EH (cell line): ENCODE measurements around the gene DISP3.

Source experiments
- DNase-seq: peaks from one replicate; pipeline ENCODE4 v3.0.0-alpha.2; 2015; ENCODE audit warnings: low read depth

DISP3 gene

DNA sequence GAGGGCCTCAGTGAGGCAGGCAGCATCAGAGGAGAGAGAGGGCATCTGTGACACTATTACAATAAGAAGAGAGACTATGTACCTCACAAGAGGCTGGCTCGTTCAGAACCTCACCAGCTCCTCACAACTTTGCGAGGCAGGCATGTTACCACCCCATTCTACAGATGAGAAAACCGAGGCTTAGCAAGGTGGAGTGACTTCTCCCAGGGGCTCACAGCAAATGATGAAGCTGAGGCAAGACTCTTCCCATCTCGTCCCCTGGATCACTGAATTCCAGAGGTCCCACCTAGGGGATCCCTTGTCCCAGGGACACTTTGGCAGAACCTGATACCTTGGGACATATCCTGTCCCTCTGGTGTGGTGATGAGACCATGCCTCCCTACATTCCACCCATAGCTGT, 64.4 kb downstream of the DISP3 start:
- DNase-seq: no peak

DNA sequence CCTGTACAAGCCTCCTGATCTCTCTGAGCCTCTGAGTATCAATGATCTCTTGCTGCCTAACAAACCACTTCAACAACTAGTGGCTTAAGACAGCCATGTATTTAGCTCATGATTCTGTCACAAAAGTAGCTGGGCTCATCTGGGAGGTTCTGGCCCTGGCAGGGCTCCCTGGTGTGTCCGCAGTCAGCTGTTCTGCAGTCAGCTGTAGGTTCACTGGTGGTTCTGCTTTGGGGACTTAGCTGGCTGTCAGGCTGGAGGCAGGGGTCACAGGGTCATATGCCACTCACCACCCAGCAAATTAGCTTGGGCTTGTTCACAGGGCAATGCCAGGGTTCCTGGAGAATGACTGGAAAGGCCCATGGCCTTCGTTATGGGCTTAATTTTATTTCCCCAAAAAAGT, 64.8 kb downstream of the DISP3 start:
- no peak for DNase-seq

DNA sequence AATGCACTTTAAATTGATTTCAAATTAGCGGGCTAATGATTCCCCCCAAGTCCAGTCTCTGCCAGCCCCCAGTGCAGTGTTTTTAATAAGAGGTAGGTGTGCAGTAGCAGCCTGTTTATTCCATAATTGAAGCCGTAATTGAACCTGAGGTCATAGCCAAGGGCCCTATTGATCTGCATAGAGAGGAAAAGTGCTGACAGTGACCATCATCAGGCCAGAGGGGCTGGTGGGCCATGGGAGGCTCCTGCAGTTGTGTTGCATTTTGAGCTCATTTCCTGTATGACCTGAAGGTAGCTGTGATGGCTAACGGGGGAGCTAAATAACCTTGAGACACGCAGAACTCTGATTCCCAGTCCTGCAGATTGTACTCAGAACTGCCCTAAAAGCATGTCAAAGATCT, 67.5 kb downstream of the DISP3 start:
- no peak for DNase-seq

DNA sequence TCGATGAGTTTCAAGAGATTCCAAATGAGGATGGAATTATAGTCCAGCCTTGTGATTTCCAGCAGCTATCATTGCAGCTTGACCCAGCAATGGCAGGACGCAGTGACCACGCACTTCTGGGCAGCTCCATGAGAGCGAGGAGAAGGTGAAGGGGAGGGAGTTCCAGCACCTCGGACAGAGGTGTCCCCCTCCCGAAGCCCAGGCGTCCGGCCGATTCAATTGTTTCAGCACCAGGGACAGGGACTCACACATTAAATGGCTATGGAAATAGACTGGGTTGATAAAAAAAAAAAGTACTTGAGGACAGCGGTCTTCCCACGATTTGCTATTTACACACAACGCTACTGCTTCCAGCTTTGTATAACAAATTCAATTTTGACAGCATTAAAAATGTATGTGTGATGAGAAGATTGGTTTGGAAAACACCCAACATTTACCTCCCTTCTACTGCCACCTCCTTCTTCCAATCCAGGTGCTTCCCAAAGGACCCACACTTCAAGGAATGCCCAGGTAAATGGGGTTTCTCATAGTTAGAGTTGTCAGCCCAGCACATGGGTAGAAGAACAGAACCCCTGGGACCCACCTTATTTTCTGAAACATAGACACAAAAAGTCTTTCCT, 71.8 kb downstream of the DISP3 start:
- peak; percentile 81 for DNase-seq

DNA sequence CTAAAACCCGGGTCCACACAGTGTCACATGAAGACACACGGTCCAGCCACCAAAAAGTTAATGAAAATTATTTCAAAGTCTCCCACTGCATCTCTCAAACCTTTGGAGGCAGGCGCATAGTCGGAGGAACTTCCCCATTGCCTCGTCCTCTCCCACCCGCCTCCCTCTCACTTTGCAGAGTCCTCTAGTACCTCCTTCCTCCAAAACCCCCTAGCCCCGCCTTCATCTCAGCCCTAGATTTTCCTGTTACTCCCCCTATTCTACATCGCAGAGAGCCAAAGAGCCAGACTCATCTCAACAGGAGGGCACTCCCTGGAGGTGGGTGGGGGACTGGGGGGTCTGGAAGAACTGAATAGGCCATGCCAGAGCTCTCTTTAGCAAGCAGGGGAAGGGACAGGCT, 79.3 kb downstream of the DISP3 start:
- no peak for DNase-seq

DNA sequence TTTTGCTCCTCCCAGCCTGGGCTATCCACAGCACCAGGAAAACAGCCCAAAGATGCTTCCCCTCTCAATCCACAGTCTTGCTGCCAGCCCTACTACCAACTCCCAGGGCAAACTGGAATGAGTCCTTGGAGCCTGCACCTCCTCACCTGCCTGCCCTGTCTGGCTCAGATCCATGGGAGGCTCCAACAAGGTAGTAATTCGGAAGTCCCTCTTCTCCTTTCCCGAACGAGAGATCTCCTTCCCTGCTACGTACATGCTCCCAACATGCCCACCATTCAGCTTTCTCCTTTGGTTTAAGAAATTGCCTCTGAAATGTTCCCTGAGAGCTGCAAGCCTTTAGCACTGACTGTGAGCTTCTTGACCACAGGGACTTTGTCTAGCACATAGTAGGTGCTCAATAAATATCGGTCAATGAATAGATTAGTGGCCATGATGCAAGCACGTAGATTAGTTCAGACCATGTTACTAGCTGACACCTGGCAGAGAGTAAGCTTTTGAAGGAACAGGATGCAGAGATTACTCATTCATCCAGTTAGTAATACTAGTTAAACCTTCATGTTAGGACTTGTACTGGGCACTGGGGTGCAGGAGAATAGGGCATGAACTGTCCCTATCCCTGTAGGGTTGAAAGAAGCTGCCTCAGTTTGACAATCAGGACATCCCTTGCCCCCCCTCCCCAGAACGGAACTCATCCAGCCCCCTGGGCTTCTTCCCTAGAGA, 80.1 kb downstream of the DISP3 start:
- DNase-seq: no peak

DNA sequence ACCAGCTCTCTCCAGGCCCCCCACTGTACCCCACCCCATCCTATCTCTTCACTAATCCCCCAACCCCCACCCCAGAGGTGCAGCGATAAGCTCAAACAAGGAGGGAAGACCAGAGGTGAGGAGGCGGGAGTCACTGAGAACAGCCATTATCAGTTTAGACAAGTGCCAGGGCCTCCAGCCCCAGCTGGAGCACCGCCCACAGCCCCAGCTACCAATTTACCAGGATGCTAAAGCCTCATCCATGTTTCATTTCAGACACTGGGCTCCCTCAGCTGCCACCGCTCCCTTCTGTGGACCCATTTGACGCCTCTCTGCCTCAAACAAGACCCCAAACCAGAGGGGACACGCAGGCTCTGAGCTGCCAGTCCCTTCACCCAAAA, 80.6 kb downstream of the DISP3 start:
- DNase-seq: no peak

DNA sequence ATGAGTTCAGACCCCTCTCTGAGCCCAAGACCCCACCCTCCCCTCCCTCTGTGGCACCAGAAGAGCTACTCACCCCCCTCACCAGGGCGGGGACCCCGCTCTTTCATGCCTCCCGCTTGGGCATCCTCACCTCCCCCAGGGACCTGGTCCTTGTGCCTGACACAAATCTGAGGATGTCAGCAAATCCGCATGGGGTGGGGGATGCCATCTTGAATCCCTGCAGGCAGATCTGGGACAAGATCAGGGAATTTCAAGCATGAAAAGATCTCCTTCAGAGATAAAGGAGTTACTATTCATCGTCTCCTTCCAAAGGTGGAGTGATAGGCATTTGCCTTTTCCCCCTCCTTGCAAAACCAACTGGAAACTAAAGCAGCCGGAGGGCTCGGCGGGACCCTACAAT, 81.1 kb downstream of the DISP3 start:
- DNase-seq: no peak

DNA sequence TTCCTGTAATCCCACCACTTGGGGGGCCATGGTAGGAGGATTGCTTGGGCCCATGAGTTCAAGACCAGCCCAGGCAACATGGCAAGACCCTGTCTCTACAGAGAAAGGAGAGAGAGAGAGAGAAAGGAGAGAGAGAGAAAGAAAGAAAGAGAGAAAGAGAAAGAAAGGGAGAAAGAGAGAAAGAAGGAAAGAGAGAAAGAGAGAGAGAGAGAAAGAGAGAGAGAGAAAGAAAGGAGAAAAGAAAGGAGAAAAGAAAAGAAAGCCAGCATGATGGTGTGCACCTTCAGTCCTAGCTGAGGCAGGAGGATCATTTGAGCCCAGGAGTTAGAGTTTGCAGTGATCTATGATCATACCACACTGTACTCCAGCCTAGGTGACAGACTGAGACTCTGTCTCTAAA, 82.8 kb downstream of the DISP3 start:
- DNase-seq: no peak

DNA sequence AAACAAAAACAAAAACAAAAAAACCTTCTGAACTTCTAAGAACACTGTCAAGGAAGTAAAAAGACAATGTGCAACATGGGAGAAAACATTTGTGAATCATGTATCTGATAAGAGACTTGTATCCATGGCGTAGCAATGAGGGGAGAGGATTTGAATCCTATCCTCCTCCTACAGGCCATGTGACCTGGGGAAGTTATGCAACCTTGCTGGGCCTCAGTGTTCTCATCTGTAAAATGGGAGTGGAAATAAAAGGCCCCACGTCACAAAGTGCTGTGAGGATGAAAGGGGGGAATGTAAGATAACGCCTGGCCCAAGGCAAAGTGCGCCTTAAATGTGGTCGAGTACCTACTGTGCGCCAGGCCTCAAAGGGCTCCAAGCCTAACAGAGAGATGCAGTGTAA, 83.7 kb downstream of the DISP3 start:
- DNase-seq: no peak

DNA sequence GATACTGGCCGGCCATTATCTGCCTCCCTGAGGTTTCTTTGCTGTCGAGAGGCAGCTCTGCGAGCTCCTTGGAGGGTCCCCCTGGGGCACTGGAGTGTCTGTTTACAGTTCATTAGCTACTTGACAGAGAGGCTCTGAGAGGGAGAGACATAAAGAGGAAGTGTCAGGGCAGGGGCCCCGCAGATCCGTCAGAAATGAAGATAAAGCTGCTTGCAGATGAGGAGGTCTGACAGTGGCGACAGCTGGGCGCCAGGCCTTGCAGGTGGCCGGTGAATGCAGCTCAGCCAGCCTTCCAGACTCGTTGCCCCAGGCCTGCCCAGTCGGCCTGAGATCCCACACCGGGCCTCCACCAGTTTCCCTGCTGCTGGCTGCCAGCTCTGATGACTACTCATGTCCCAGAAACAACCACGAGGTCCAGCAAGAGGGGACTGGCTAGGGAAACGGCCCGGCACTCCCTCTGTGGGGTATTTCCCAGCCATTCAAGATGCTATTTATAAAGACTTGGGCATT, 84.7 kb downstream of the DISP3 start:
- DNase-seq: peak; percentile 5

DNA sequence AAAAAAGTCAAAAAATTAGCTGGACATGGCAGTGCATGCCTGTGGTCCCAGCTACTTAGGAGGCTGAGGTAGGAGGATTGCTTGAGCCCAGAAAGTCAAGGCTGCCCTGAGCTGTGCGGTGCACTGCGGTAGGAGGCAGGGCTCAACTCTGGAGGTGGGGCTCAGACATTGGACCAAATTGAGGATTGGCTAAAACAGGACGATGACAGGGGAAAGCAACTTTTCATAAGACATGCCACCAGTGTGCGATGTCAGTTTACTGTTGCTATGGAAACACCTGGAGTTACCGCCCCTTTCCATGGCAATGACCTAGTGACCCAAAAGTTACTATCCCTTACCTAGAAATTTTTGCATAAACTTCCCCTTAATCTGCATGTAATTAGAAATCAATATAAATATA, 85.3 kb downstream of the DISP3 start:
- no peak for DNase-seq

DNA sequence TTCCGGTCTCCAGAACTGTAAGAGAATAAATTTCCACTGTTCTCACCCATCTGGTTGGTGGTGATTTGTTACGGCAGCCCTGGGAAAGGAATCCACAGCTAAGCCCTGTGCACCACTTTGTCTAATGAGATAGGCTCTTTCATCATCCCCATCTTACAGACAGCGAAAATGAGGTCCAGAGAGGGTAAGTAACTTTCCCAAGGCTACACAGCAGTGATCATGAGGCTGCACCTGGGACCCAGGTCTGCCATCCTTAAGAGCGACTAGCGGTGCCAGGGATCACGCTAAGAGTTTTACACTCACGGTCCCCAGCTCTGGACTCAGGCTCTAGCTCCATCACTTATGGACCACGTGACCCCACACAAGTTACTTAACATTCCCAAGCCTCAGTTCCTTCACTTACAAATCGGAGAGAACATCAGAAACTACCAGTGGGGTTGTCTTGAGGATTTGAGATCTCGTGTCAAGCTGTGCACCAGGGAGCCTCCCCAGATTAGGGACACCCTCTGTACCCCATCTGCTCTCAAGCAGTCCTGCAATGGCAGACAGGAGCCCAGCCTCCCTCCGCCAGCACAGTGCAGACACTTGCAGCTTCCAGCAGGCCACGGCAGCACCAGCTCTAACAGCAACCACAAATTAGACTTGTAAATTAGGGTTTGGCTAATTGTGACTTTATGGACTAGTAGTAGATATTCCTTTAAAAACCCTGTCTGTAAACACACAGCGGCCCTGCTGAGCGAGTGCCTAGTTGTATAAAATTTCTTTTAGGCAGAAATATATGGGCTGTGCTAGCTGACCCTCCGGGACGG, 87.3 kb downstream of the DISP3 start:
- no peak for DNase-seq

DNA sequence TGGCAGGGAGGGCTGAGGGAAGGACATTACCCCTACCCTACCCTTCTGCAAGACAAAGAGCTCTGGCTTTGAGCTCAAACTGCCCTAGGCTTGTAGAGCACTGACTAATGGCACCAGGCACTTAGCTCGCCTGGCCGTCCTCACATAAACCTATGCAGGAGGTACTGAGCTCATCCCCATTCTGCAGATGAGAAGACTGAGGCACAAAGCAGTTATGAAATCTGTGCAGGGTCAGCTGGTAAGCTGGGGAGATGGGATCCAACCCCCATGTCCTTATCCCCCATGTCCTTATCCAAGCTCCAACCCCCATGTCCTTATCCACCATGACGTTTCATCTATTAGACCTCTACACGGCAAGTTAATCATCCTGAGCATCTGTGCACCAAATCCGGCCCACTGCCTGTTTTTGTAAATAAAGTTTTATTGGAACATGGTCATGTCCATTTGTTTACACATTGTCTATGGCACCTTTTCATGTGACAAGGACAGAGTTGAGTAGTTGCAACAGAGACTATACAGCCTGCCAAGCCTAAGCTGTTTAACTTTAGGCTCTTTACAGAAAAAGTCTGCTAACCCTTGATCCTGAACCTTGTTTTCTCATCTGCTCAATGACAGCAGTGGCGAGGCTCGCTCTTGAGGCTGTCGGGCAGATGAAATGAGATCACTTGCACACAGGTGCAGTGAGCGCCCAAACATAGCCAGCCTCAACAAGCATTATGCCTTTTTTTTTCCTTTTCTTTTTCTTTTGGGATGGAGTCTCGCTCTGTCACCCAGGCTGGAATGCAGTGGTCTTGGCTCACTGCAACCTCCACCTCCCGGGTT, 88.5 kb downstream of the DISP3 start:
- no peak for DNase-seq

DNA sequence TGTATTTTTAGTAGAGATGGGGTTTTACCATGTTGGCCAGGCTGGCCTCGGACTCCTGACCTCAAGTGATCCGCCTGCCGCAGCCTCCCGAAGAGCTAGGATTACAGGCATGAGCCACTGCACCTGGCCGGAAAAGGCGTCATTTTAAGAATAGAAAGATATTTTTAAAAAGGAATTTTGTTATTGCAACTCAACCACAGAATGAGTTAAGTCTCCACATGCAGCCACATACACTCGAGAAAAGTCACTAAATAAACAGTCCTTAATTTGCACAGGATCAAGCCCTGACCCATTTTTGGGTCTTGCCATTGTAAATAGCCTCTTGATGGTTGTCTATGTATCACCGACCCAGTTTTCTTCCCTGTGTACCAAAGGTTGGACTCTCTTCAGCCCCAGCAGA, 89.7 kb downstream of the DISP3 start:
- DNase-seq: no peak

DNA sequence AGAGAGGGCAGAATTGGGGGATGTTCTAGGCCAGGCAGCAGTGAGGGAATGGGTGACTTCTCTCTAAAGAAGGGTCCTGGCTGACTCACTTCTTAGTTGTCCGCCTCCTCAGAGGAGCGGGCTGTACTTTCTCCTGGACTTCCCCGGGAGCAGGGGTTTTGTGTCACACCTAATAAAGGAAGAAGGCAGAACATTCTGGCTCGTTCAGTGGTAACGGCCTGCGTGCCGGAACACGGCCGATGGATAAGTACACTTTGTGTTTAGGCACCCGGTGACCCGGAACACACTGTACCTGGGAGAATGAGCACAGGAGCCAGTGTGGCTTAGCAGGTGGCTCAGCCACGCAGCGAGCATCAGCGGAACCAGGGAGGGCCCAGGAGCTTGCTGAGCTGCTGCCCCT, 90.6 kb downstream of the DISP3 start:
- no peak for DNase-seq

DNA sequence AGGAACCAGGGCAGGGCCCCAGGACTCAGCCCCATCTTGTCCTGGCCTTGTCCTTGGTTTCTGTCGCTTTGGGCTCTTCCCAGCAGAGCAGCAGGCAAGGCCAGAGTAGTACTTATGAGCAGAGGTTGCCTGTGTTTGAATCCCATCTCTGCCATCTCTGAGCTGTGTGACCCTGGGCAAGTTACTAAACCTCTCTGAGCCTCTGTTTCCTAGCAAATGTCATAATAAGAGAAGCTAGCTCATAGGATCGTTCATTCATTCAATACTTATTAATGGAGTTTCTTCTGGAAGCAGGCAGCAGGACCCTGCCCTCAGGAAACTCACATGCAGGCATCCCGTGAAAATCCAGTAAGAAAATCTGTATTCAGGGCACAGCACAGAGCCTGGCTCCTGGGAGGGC, 91.0 kb downstream of the DISP3 start:
- DNase-seq: no peak

DNA sequence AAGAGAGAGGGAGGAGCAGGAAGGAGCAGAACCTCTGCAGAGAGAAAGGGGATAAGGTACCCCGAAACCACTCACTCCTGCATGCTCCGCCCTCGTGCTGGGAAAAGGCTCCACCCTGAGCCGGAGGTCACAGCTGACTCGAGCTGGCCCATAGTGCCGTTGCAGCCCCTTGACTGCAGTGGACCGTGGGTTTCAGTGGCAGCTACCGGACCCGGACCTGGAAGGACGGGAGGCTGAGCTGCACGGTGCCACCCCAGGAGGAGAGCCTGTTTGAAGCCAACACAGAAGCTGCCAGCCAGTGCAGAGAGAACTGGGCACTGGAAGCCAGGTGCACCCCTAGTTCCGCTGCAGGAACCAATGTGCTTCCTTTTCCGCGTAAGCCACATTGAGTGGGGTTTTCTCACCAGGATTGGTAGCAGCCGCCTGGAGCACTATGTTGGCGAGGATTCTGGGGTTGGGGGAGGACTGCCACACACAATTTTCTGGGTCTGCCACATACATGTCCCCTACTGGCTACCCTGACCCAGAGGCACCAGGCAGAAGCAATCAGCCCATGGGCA, 91.9 kb downstream of the DISP3 start:
- DNase-seq: no peak

DNA sequence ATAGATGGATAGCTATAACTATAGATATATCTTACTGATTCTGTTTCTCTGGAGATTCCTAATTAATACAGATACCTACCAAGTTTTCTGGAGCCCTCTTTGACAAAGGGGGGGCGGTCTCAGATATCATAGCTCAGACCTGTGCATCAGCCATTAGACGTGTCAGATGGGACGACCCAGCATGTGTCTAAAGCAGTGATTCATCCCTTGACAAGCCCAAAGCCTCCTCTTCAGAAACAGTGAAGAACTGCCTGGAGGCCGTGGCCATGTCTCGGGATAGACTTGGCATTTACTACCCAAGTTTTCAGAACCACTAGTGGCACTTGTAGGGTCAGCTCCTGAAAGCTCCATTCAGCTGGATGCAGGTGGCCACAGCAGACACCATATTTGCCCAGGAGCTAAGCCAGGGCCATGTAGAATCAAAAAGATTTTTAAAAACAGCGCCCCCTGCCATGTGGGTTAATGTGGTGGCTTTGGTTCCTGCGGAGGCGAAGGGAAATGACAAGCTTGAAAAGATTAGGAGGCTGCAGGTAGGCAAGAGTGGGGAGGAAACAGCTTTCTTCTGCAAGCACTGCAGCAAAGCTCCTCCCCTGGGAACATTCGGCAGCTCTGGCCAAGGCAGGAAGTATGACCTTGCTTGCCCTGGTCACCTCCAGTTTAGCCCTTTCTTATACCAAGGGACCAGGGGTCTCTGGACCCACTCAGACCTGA, 93.1 kb downstream of the DISP3 start:
- DNase-seq: no peak

DNA sequence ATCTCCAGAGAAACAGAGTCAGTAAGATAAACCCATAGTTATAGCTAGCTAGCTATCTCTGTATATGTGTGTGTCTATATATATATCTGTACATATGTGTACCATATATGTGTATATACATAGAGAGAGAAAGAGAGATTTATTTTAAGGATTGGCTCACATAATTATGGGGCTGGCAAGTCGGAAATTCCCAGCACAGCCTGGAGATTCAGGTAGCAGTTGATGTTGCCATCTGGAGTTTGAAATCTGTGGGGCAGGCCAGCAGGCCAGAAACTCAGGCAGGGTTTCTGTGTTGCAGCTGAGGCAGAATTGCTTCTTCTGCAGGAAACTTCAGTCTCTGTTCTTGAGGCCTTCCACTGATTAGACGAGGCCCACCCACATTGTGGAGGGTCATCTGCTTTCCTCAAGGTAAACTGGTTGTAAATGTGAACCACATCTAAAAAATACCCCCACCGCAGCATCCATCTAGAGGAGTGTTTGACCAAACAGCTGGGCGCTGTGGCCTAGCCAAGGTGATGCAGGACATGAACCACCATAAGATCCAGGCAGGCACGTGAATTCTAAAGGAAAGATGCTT, 94.2 kb downstream of the DISP3 start:
- DNase-seq: no peak

DNA sequence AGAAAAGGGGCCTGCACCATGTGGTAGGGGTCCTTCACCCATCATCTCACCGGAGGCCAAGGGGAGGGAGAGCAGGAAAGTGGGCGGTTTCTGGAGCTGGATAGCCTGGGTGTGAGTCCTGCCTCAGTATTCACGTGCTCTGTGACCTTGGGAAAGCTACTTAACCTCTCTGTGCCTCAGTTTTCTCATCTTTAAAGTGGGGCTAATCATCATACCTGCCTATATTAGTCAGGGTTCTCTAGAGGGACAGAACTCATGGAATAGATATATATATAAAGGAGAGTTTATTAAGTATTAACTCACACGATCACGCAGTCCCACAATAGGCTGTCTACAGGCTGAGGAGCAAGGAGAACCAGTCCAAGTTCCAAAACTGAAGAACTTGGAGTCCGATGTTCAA, 96.6 kb downstream of the DISP3 start:
- no peak for DNase-seq
